Frontal cortex (tissue), 4 donors: ENCODE data around the gene ANXA3. TPM values are rescaled to one million over a fixed set of nuclear protein-coding genes. Genes with fewer than 3 reads are reported as not detected.
"Not testable (repeated sequence)": the region's sequence is repeated elsewhere in the genome, so short reads cannot be mapped to it uniquely, and the experiment has no call there.

ENCODE experiments used
- DNase-seq, 2 donors: peaks; one replicate each; pipeline ENCODE4 v3.0.0; 2012; ENCODE audit warnings: low spot score in 2 of 2
- FAIRE-seq: peaks from 2 replicates; lab custom pipeline; 2012; peaks lifted over from hg19 to GRCh38; lab: Jason Lieb, UNC
- total RNA-seq: library from RNA; depleted of rRNA; stranded (reverse); fragments of >200 nt; gene quantifications from one replicate; pipeline ENCODE4 v1.2.3, GENCODE V29; 2014
- donor health status: control.
- donor health status: control.
- donor health status: control.

Gene ANXA3
- total RNA-seq, 1 donor from 2014 or later = 5.7 TPM

GRCh38 chr4:78568640-78569305 lies 17.2 kb downstream of the ANXA3 start:
- DNase-seq (no peak), FAIRE-seq (no peak)

DNA sequence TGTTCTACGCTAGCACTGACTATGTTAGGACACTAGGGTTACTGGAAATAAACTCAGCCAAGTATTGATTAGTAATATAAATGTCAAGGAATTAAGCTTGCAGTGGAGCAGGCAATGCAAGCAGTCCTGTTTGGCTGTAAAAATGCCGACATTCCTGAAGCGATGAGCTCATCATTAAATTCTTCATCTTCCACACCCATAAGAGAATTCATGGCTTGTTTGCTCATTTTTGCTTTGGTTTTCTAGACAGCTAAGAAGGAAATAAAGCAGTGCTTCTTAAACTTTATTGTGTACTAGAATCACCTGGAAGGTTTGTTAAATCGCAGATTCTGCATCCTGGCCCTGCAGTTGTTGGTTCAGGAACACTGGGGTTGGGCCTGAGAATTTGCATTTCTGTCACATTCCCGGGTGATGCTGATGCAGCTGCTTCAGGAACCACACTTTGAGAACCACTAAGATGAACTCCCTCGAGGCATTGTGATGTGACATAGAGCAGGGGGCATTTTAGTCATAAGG lies 17.8 kb downstream of the ANXA3 start:
- DNase-seq (no peak), FAIRE-seq (no peak)

- DNase-seq = no peak
- no peak for FAIRE-seq
Observed at GRCh38 chr4:78570117-78570516, 18.5 kb downstream of the ANXA3 start.

DNA sequence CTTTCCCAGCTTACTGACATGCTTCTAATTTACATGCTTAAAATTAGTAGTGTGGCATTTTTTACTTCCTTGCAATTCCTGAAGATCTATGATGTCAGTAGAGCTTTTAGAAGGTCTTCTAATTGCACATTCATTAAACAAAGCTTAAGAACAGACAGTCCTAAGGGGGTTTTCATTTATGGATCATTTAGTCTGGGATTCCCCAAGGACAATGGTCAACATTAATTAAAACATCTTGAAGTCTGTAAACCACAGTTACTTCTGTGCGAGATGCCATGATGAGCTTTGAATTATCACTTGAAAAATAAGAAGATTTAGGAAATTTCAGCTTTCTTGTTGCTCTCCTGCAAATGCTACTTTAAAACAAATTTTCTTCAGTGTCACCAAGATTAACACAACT lies 20.2 kb downstream of the ANXA3 start:
- DNase-seq (no peak), FAIRE-seq (no peak)

DNA sequence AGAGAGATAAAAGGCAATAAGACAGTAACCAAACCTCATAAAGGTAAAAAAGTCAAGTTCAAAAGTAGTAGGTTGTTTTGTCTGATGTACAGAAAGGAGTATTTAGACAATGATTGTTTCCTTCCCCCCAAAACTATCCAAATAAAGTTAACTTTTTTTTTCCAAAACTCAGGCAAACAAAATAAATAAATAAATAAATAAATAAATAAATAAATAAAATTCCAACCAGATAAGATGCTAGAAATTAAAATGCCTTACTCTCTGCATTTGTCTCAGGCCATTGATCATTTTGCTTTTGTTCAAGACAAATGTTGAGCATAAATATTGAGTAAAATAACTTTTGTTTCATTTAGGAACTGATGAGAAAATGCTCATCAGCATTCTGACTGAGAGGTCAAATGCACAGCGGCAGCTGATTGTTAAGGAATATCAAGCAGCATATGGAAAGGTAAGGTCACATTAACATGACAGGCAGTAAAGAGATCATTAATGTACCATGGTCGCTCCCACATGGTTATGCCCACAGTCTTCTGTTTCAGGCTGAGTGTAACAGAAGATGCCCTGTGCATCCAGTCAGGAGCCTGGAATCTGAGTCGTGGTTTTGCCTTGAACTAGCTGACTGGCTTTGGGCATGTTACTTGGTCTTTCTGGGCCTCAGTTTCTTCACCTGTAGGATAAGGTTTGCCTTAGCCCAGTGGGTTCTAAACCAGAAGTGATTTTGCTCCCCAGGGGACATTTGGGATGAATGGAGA lies 27.3 kb downstream of the ANXA3 start:
- no peak for FAIRE-seq
- DNase-seq = no peak

- FAIRE-seq = no peak
- no peak for DNase-seq
Observed at GRCh38 chr4:78581618-78582017, 30.0 kb downstream of the ANXA3 start.

- FAIRE-seq (no peak), DNase-seq (no peak)
Observed at GRCh38 chr4:78584863-78585547, 33.4 kb downstream of the ANXA3 start.

GRCh38 chr4:78585633-78586032 lies 34.1 kb downstream of the ANXA3 start:
- DNase-seq (no peak), FAIRE-seq (no peak)

GRCh38 chr4:78588894-78589545 lies 37.5 kb downstream of the ANXA3 start:
- FAIRE-seq = no peak
- no peak for DNase-seq

DNA sequence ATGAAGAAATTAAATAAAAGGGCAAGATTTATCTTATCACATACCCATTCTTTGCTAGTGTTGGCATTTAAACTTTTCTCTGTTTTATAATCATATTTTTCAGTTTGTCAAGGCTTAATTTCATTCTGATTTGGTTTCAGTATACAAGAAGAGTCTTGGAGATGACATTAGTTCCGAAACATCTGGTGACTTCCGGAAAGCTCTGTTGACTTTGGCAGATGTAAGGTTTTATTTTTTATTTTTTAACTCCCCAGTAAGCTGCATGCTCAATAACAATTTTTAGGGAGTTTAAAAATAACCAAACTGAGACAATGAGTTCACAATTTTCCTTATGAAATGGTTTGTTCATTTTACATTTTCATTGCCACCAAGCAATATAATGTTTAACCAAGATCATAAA lies 39.8 kb downstream of the ANXA3 start:
- DNase-seq (no peak), FAIRE-seq (no peak)

DNA sequence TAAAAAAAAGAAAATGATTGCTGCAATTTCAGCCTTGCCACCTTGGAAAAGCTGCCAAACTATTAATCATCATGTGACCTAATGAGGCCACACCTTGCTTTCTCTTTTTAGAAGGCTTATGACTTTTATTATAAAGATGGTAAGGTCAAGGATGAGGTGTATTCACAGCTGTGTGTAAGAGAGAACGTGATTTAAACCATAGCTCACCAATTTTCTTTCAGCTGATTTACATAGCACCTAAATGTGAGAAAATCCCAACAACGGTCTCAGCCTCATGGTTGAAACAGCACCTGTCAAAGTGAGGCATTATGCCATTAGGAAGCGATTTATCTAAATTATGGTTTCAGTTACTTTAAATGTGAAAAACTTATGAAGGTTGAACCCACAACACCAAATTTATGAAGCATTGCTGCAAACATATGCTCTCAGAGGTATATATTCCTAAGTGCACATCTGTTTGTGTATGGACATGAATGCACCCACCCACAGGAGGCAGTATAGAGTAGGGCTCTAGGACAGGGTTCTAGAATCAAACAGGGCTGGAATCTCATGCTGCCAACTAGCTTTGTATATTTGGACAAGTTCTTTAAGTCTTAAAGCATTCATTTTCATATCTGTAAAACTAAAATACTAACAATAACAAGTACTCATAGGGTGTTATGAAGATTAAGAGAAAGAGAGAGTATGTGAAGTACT lies 40.7 kb downstream of the ANXA3 start:
- no peak for FAIRE-seq
- DNase-seq = no peak

GRCh38 chr4:78596111-78596742 lies 44.7 kb downstream of the ANXA3 start:
- FAIRE-seq = no peak

DNA sequence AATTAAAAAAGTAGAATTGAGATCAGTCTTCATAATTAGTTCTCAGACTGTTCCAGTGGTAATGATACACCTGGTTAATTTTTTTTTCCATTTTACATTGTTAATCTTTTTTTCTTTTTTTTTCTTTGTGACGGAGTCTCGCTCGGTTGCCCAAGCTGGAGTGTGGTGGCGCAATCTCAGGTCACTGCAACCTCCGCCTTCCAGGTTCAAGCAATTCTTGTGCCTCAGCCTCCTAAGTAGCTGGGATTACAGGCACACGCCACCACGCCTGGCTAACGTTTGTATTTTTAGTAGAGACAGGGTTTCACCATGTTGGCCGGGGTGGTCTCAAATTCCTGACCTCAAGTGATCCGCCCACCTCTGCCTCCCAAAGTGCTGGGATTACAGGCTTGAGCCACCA lies 46.9 kb downstream of the ANXA3 start:
- not testable (repeated sequence) for DNase-seq, FAIRE-seq

More at GRCh38 chr4:78596111-78596742, 44.7 kb downstream of the ANXA3 start:
- DNase-seq = no peak

DNA sequence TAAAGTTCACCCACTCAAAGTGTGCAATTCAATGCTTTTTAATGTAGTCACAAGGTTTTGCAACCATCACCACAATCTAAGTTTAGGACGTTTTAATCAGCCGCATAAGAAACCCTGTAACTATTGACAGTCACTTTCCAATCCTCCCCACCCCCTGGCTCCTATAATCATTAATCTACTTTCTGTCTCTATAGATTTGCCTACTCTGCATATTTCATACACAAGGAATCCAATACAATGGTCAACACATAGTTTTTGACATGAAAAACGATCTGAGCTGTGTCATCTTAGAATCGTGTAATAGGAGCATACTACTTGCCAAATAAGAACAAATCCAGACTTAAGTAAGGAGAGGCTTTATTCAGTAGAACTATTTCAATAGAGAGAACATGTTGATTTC lies 47.6 kb downstream of the ANXA3 start:
- FAIRE-seq = no peak
- DNase-seq = no peak

GRCh38 chr4:78599931-78600375 lies 48.4 kb downstream of the ANXA3 start:
- no peak for FAIRE-seq

DNA sequence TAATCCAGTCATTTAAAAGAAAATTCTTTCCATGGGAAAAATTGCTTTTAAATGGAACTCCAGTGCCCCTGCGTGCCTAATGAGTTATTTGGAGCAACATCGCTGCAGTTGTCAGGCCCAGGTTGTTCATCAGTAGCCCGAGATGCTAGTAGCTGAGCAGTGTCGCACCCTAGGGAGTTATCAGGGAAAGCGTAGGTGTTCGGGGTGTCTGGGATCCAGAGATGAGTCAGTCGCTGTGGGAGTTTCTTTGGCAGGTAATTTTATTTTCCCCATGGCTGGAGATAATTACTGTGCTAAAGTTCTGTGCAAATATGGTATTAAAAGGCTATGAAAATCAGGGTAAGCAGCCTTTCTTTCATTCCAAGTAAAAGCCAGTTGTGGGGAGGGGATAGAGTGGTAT lies 49.4 kb downstream of the ANXA3 start:
- no peak for DNase-seq
- no peak for FAIRE-seq

More at GRCh38 chr4:78599931-78600375, 48.4 kb downstream of the ANXA3 start:
- DNase-seq = no peak

DNA sequence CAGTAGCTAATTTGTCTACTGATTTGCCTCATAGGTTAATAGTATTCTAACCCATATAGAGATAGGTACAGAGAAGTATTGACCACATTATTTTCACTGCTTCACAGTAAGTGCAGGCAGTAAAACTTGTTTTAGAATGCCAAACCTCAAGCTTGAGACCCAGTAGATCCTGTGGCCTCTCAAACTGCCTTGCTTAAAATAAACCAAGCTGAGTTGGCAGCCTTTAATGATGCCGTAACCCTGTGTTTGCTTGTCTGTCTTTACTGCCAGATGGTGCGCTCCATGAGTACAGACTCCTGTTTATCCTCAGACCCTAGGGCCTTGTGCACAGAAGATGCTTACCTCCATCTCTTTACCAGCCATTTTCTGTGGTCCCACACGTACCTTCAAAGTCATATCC lies 50.8 kb downstream of the ANXA3 start:
- DNase-seq = no peak
- no peak for FAIRE-seq

- DNase-seq = no peak
Observed at GRCh38 chr4:78603384-78603783, 51.8 kb downstream of the ANXA3 start.

DNA sequence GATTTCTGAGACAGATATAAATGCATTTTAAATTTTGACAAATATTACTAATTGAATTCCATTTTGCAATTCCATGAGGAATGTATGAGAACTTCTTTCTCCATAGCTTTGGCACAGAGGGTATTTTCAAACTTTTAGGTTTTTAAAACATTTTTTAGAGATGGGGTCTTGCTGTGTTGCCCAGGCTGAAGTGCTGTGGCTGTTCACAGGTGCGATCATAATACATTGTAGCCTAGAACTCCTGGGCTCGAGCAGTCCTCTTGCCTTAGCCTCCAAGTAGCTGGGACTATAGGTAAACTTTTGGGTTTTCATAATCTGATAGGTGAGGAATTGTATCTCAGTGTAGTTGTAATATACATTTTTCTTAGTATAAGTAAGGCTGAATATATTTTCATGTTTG lies 53.4 kb downstream of the ANXA3 start:
- FAIRE-seq (no peak), DNase-seq (no peak)

More at GRCh38 chr4:78603384-78603783, 51.8 kb downstream of the ANXA3 start:
- FAIRE-seq = no peak
